Measurements from ENCODE around the gene SERPINA6.
"Not testable (repeated sequence)": the region's sequence is repeated elsewhere in the genome, so short reads cannot be mapped to it uniquely, and the experiment has no call there.

SERPINA6 gene

DNA sequence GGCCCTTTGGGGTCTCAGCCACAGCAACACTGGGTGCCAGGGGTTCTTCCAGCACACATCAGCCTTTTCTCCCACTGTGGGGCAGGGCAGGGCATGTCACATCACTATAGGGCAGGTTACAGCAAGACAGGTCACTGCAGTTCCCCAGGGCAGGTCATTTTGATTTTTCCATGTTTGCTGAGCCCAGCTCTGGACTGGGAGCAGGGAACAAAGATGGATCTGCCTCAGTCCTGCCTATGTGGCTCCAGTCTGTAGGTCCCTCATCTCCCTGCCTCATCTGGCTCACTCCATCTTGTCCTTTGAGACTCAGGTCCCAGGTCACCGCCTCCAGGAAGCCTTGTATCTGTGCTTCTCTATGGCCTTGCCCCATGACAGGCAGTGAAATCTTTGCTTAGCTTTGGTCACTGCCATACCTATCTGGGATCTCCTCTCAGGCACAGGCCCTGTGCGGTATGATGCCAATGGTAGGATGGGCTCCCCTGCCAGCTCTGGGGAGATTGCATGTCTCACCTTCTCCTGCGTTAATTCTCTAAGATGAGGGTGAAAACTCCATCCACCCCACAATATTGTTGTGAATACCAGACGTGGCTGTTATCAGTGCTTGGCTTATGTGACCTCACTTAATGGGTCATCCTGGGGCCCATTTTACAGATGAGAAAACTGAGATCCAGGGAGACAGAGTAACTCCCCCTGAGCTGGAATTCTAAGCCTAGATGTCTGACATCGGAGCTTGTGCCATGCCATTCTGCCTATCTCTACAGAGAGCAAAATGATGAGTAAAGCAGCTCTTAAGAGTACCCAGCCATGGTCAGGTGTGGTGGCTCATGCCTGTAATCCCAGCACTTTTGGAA, 1.5 kb downstream of the SERPINA6 start:
- DNase-seq: no peak

DNA sequence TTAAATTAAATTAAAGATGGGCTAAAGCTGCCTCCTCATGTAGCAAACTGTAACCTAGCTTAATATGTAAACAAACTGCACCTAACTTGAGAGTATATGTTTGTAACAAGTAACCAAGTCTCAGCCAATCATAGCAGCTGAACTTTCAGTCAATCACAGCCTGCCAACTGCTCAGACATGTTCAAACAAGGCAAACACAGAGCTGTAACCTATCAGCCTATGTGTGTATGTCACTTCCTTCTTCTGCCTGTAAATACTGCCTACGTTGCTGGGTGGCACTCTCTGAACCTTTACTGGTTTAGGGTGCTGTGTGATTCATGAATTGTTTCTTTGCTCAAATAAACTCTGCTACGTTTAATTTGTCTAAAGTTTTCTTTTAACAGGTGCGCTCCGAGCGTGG, 2.9 kb downstream of the SERPINA6 start:
- no peak for DNase-seq

DNA sequence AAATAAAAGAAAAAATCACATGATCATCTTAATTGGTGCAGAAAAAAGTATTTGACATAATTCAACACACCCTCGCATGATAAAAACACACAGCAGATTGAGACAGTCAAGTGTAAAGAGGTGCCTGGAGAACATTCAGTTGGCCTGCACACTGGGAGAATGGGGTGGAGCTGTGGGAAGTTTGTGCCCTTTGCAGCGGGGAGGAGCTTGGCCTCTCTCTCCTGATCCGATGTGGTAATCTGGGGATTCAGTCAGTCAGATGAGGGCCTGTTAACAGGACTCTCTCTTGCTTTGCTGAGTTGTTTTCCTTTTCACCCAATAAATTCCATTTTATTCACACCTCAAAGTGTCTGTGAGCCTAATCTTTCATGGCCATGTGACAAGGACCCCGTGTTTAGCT, 5.9 kb downstream of the SERPINA6 start:
- no peak for DNase-seq

DNA sequence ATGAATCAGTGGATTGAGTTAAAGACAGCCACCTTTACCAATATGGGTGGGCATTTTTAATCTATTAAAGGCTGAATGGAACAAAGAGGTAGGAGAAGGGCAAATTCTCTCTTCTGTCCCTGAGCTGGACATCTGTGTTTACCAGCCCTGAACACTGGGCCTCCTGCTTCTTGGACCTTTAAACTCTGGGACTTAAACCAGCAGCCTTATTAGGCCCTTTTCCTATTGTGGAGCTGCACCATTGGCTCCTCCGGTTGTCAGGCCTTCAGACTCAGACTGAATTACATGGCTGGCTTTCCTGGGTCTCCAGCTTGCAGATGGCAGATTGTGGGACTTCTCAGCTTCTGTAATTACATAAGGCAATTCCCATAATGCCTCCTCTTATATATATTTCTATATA, 6.4 kb downstream of the SERPINA6 start:
- no peak for DNase-seq

DNA sequence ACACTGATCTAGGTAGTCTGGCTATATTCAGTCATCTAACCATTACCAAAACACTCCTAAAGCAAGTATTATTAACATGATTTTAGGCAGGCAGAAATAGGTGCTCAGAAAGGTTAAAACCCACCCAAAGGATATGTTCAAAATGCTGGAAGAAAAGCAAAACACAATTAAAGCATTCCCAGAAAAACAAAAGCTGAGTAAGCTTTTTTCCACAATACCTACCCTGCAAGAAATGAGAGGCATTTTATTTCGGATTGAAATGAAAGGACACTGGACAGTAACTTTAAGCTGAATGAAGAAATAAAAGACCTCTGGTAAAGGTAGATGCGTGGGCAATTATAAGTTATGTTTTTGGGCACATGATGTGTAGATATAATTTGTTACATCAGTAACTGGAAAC, 8.2 kb downstream of the SERPINA6 start:
- no peak for DNase-seq

DNA sequence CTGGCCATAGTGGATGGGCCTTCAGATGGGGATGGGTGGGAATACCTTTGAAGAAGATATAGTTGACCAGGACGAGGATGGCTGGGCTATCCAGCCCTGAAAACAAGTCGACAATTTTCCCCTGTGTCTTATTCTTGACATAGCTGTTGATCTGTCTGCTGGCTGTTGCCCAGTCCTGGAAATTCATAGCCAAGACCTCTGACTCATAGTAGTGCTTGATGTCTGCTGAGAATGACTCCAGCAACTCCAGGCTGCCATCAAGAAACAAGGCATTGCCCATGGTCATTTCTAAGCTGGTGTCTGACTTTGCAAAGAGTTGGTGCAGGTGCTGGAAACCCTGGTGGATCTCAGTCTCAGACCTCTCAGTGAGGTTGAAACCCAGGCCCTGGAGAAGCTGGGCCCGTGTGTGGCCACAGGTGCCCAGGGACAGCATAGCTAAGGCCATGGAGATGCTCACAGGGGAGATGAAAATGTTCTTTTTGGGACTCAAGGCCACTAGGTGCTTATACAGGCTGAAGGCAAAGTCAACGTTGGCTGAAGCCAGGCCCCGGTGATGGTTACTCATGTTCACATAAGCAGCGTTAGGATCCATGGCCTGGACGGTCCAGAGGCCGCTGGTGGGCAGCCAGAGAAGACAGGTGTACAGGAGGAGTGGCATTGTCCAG, 9.0 kb downstream of the SERPINA6 start:
- DNase-seq: no peak

DNA sequence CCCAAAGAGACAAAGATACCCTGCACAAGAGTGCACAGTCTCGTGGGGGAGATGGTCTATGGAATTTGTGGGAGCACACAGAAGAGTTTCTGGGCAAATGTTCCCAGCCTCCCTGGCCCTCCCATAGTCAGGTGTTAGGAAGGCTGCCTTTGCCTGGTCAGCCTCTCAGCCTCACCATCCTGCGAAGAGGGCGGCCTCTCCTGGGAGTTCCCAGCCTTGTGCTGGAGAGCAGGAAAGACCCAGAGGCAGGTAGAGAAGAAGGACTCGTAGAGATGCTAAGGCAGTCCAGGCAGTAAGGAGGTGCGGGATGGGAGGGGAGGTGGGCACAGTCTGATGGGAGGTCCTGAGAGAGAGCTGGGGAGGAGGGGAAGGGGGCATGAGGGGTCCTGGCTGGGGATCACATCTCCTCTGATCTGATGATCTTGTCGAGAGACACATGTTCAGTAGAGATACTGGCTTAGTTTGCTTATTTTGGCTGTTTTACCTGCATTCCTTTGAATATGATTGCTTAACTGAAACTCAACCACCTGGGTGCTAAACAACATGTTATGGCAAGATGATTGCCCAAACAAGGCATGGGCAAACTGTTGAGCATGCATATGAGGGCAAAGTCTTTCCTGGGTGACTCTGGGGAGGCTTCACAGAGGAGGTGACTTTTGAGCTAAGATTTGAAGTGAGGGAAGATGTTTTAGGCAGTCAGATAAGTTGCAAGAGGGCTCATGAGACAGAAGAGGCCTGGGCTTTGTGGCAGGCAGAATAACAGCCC, 10.5 kb downstream of the SERPINA6 start:
- no peak for DNase-seq

DNA sequence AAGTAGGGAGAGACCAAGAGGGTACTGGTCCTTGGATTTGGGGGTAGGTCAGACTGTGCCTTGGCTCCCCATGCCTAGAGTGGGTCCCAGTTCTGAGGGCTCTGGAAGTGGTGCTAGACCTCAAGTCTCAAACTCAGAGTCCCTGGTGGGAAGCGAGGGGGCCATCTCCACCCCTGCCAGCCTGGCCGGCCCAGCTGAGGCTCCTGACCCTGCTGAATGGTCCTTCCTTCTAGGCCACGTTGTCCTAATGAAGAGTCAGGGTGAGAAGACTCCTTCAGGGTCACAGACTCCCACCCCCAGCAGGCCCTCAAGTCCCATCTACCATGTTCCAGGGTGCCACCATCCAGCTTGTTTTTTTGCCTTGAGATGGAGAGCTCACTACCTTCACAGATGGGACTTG, 12.9 kb downstream of the SERPINA6 start:
- no peak for DNase-seq

DNA sequence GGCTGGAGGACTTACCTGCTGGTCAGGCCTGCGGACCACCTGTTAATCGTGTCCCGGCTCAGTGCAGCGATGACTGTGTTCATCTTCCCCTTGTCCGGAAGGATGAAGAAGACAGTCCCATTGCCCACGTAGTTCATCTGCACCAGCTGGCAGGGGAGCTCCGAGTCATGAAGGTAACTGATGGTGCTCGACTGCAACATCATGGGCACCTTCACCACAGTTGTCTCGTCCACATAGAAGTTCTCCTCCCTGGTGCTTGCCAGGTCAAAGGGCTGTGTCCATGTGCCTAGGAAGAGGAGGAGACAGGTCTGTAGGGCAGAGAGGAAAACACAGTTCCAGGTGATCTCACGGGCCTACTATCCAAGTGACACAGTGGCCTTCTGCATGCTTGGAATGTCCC, 13.4 kb downstream of the SERPINA6 start:
- DNase-seq: no peak

DNA sequence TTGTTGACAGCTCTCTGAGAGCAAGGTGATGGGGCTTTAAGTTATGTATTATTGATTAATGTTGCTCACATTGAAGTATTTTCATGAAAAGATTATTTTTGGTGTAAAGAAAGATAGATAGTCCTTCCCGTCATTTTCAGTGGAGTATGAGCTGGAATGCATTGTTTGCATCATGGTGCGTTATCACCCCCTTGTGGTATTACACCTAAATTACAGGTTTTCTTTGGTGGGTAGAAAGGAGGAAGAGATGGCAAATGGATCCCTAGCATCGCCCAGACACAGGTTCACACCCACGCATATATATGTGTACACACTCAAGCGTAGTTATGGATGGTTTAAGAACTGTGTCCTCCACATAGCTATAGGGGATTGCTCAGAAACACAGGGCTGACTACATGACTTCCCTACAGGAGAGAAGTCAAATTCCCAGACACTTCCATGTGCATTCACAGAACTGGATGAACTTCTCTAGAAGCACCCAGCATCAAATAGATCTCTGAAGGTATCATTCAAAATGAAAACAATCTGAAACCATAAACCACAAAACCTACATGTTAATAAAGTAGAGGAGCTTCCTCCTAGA, 15.6 kb downstream of the SERPINA6 start:
- DNase-seq: no peak

DNA sequence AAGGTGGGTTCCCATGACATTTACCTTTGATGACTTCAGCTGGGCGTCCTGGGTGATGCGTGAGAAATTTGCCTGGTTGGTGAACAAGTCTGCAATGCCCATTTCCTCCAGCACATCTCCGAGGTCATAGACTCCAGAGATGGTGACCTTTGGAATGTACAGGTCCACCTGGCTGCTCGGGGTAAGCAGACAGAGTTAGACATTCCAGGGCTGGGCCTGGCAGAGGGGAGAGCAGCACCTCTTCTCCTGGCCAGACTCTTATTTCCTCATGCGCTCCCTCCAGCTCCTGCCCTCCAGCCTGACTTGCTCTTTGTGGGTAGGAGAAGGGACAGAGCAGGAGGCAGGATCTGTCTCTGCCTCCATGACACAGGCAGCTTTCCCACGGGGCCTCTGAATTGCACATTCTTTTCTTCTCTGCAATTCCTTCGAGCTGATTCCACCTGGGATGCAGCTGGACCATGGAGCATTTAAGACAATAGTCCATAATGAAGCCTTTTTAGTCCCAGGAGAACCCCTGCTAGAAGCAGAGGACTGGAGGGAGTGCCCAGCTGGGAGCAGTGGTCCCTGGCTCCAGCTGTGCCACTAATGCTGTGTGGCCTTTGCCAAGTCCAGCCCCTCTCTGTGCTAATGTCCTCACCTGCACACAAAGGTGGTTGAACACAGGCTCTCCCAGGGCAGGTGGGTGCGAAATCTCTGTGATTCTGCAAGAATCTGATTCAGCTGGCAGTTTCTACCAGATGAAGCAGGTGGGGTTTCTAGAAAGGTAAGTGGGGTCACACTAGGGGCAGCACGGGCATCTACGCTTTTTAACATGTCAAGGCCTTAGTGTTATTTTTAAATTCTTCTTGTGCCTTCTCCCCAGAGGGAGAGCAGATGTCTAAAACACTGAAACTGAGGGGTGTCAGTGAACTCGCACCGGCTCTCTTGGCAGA, 16.8 kb downstream of the SERPINA6 start:
- DNase-seq: no peak

DNA sequence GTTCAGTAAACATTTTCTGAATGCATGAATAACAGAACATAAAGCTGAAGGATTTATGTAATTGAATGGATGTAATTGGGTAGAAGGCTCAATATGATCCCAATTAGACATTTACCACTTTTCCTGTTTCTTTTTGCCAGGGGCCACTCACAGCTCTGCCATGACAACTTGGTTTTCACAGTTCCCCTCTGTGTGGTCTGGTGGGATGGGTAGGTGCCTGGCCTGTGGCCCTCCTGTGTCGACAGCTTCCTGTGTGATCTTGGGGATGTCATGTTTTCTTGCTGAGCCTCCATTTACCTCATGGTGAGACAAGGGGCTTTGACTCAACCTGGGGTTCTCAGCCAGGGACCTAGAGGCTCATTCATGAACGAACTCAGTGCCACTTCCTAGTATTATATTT, 17.5 kb downstream of the SERPINA6 start:
- DNase-seq: no peak

DNA sequence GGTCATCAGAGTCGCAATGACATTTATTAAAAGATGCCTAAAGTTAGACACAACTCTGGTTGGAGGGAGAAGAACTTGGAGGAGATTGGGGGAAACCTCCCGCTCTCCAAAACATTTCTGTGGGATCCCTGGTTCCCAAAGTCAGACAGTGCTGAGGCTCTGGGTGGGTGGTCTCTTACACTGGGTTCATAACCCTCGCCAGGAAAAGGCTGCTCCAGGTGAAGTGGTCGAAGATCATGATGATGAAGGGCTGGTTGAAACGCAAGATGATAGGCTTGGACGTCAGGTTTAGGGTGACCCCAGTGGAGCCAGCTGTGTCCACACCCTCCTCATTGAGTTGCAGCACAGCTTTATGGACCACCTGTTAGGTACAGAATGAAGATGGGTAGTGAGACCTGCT, 18.9 kb downstream of the SERPINA6 start:
- DNase-seq: no peak

DNA sequence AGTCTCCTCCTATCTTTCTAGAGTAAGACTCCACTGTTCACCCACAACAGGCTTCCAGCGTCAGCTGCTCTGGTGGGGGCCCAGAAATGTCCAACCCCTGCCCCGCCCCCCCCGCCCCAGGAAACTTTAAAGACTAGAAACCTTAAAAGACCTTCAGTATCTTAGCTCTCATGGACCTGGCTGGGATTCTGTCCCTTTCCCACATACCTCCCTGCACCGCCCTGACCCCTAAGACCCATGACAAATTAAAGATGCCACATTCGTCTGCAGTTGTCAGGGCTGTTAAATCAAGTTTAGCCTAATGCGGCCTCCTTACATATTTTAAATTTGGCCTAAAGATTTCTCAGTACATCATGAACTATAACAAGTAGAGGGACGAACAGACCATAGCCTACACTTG, 20.0 kb downstream of the SERPINA6 start:
- DNase-seq: no peak

DNA sequence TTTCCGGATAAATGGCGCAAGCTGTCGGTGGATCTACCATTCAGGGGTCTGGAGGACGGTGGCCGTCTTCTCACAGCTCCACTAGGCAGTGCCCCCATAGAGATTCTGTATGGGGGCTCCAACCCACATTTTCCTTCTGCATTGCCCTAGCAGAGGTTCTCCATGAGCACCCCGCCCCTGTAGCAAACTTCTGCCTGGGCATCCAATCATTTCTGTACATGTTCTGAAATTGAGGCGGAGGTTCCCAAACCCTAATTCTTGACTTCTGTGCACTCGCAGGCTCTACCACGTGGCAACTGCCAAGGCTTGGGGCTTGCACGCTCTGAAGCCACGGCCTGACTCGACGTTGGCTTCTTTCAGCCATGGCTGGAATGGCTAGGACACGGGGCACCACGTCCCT, 25.0 kb downstream of the SERPINA6 start:
- no peak for DNase-seq

DNA sequence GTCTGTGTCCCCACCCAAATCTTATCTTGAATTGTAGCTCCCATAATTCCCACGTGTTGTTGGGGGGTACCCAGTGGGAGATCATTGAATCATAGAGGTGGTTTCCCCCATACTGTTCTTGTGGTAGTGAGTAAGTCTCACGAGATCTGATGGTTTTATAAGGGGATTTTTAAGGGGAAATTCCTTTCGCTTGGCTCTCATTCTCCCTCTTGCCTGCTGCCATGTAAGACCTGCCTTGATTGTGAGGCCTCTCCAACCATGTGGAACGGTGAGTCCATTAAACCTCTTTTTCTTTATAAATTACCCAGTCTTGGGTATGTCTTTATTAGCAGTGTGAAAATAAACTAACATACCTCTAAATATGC, 27.0 kb downstream of the SERPINA6 start:
- DNase-seq: not testable (repeated sequence)

DNA sequence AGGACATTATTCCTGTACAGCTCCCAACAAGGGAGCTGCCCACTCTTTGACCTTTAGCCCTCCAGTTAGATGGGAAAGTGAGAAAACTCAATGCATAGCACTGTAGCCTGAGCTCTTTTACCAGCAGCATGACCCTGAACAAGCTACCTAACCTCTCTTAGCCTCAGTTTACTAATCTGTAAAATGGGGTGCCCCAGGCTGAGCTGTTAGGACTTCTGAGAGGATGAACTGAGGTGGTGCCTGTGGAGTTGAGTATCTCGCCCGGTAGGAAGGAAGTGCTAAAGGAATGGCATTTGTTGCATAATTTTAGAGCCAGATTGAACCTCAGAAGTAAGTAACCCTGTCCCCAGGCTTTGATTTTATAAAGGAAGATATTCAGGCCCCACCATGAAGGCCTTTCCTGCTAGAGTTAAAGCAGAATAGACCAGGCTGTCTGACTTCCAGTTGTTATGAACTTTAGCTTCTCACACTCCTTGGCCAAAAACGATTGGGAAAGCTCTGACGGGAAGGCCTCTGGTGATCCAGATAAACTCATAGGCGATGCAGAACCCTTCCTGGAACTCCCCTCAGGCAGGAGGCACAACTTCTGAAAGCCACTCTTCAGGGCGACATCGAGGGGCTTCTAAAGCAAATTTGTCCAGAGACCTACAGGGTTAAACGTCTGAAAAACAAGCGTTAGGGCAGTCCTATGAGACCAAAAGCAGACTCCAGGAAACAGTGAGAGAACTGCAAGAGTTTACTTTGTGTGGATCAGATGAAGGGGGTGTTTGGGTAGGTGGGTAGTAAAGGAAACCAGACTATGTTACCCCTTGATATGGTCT, 27.6 kb downstream of the SERPINA6 start:
- no peak for DNase-seq

DNA sequence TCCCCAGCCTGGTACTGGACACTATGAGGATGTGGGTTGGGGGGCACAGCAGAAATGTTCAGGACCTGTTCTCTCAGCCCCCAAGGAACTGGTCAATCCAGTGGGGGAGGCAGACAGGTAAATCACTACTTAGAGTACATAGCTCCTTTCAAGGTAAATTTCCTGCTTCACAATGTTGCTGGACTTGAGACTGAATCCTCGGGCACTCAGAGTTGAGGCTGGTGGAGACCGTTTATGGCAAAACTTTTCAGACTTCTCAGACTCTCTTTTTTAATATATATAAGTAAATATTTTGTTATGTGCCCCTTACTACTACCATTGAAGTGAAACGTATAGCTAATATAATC, 29.6 kb downstream of the SERPINA6 start:
- DNase-seq: no peak

DNA sequence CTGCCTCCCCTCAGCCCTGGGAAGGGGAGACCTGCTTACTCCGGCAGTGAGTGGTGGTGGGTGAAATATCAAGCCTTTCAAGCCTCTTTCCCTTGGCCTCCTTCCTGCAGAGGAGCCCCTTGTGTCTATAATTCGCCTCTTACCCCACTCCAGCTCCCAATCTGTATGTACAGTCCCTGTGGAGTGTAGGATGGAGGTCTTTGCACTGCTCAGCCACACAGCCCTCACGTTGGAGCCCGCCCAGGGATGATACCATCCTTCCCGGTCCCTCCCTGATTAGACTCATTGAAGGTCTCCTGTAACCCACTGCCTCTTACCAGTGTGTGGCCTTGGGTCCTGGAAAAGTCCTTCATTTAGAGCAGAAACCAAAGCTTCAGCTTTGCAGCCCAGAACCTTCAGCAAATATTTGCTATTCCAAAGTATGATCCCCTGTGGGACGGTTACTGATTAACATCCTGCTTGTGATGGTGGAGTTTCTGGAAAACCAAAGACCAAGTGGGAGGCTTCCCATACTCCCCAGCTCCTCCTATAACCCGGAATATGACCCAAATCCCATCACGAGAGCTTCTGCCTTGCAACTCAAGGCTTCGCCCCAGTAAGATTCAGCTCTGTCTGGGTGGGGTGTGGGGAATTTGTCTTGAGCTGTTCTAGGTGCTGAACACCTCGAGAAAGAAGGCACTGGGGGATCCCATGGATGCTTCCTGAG, 30.1 kb downstream of the SERPINA6 start, which contains the start of gene SERPINA10:
Gene SERPINA10 (minus strand): TSS at position 397 of the 706 bp plus-strand sequence. CDS start 2,675 bp downstream, outside the sequence.
- DNase-seq: no peak

DNA sequence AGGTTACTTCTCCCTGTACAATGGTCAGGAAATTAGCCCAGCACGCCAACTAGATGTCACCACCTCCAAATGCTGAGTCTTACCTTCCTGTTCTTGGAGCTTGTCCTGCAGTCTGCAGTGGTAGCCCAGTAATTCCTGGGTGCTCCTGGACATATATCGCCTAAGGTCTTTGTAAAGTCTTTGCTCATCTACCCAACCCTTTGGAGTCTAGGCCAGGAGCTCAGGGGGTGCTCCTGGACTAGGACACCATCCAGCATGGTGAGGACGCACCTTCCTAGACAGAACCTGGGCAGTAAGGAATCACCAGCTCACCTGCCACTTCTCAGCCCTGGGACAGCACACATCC, 30.6 kb downstream of the SERPINA6 start:
- DNase-seq: no peak
